NCI-H1048 (cell line): ENCODE data around the gene KLHDC4.
"Not testable (repeated sequence)": the region's sequence is repeated elsewhere in the genome, so short reads cannot be mapped to it uniquely, and the experiment has no call there.

ENCODE experiments used
- DNase-seq: peaks from one replicate; lab custom pipeline; 2025; lab: John Stamatoyannopoulos, UW

The KLHDC4 gene

DNA sequence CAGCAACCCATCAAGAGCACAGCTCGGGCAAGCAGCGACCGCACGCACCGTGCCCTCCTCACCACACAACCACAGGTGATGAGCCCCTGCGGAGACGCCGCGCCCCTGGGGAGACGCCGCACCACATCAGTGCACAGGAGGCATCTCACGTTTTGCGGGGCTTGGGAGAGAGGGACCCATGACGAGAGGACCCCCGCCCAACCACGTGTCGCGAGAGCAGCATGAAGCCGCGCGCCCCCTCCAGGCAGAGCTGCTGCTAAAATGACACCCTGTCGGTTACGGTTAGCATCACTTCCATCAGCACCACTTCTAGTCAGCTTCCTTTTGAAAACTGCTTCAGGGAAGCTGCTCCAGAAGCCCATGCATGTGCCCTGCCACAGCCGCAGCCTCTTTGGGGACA is 45.3 kb downstream of the KLHDC4 start:
- DNase-seq: no peak

- DNase-seq: not testable (repeated sequence)
Measured at GRCh38 chr16:87718831-87719230, 47.0 kb downstream of the KLHDC4 start.

- DNase-seq: no peak
Measured at GRCh38 chr16:87715658-87716057, 50.1 kb downstream of the KLHDC4 start.

DNA sequence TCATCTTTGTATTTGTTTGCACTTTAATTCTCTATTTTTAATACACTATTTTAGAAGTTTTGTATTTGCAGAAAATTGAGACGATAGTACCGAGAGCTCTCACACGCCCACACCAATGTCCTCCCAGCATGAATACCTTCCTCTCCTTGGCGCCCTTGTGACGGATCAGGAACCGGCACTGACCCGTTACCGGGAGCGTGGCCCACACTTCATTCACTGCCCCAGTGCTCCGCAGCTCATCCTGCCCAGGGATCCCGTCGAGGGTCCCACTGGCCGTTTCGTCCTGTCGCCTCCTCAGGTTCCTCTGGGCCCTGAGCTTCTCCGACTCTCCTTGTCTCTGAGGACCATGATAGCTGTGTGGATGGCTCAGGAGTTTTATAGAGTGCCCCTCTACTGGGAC is 50.6 kb downstream of the KLHDC4 start:
- no peak for DNase-seq

DNA sequence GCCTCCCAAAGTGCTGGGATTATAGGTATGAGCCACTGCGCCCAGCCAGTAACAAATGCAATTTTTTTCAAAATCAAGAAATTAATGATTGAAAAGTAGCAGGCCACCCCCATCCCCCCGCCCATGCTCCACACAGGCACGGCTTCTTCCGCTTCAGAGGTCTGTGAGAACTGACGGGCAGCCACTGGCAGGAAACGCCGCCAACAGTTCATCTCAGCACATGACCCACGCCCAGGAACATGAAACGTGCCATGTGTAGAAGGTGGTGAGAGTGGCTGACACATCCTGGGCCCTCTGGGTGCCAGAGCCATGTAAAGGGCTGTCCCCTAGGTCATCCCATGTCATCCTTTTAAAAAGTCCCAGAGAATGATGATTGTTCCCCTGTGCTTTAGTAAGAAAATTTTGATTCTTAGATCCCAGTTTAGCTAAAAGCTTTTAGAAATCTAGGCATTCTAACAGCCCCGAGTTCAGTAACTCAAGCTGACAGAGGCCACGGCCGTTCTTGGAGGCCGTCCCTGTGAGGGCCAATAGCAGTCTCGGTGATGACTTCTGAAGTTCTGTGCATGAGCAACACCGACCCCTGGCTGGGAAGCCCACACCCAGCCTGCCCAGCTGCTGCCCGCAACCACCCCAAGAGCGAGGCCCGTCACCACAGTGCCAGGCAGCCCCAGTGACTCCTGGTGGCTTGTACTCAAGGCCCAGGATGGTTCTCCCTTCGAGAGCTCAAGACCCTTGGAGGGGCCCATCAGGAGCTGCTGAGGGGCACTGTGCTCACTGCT is 52.1 kb downstream of the KLHDC4 start:
- no peak for DNase-seq

DNA sequence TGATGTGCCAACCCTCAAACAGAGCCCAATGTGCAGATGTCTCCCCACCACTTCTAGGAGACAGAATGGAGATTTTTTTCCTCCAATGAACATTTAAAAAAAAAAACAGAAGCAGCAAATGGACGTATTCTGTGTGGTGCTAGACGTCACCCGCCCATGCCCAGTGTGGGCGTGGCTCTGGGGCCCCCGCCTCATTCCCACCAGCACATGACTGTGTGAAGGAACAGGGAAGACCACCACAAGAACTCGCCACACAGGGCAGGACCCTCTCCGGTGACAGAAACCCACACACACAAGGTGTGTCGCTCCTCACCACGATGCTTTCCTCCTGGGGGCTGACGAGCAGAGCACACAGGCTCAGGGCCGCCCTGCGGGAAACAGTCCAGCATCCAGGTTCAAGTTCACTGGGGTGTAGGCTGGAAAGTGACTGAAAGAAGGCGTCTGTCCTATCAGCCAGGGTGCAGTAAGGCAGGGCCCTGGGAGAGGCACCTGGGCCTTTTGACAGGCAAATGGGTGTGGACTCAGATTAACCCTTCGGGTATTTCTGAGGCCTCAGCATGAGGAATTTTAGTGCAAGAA is 53.5 kb downstream of the KLHDC4 start:
- no peak for DNase-seq

DNA sequence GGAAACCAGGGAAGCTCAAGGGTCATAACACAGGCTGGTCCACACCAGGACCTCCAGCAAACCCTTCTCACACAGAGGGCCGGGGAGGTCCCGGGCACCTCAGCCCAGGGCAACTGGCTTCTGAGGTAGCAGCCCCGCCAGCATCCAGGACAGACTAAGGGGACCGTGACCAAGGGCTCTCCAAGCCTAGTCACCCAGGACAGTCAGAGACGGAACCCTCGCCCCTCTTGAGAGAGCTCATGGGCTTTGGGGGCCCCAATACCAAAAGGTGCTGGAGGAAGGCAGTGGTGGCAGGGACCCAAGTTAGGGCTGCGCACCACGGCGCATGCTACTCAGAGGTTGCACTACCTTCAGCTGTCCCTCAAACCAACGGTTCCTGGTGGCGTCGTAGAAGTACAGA is 54.9 kb downstream of the KLHDC4 start:
- DNase-seq: no peak

DNA sequence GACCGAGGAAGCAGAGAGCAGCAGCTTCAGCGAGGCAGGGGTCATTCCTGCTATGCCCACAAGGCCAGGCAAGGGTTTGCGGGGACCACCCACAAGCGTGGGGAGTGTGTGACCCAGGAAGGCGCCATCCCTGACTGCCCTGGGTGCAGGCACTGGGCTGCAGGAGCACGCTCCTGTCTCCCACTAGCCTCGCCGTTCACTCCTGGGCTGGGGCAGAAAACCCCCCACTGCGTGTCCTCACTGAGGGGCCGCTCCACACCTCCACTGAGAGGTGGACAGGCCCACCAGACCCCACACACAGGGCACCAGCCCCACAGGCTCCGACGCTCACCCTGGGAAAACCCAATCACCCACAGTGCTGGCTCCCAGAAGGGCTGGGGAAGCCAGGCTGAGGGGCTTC is 56.1 kb downstream of the KLHDC4 start:
- DNase-seq: no peak

DNA sequence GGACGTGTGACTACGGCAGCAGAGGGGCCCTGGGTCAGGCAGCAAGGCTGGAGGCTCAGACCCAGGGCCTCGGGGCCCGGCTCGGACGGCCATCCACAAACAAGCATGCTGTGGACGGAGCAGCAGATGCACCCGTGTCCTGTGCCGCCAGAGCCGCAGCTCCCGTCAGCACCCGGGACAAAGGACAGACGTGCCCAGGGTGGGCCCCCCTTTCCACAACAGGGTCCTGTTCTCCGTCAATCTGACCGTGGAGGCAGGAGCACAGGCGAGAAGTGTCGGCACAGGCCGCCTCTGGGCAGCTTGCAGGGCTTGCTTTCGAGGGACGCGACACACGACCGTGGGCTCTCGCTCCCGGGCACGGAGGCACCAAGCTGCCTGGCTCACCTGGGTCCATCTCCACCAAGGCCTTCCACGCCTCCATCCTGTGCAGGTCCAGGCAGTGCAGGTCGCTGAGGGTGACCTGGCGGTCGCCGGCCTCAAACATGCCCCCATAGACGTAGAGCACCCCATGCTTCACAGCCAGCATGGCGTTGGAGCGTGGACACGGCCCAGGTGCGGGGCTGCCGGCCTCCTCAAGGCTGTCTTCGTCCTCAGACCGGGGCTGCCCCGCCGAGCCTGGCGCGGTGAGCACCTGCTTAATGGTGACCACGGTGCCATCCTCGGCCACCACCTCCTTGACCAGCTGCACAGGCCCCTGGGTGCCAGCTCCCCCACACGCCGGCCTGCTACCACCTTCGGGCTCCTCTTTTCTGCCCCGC is 56.7 kb downstream of the KLHDC4 start:
- DNase-seq: no peak

GRCh38 chr16:87707714-87708580 is 57.8 kb downstream of the KLHDC4 start:
- no peak for DNase-seq

GRCh38 chr16:87707097-87707496 is 58.7 kb downstream of the KLHDC4 start:
- DNase-seq: no peak

GRCh38 chr16:87706278-87707000 is 59.3 kb downstream of the KLHDC4 start:
- no peak for DNase-seq

- DNase-seq: no peak
Measured at GRCh38 chr16:87705771-87706277, 60.0 kb downstream of the KLHDC4 start.

DNA sequence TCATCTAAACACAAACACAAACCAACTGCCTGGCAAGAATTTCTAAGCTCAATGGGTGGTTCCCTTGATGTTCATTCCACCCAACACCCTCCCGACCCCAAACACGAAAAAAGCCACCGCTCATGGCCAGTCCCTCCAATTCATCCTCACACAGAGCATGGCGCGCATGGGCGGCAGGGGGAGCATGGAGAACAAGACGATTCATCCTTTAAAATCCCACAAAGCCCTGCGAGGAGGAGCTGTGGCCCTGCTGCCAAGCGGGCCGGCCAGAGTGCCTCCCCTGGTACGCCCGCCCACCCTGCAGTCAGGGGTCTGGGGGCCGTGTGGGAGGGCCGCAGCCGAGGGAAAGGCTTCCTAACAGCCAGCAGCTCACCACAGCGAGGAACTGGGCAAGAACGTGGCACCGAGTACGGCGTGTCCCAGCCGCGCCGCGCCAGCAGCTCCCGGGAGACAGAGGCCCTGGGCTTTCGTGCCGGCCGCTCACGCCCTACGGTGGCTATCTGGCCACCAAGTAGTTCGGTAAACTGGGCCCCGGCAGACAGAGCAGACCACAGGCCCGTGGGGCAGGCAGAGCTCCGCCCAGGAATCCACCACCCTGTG is 60.9 kb downstream of the KLHDC4 start:
- DNase-seq: no peak

GRCh38 chr16:87703835-87704375 is 61.9 kb downstream of the KLHDC4 start:
- DNase-seq: no peak

- no peak for DNase-seq
Measured at GRCh38 chr16:87703071-87703470, 62.7 kb downstream of the KLHDC4 start.

DNA sequence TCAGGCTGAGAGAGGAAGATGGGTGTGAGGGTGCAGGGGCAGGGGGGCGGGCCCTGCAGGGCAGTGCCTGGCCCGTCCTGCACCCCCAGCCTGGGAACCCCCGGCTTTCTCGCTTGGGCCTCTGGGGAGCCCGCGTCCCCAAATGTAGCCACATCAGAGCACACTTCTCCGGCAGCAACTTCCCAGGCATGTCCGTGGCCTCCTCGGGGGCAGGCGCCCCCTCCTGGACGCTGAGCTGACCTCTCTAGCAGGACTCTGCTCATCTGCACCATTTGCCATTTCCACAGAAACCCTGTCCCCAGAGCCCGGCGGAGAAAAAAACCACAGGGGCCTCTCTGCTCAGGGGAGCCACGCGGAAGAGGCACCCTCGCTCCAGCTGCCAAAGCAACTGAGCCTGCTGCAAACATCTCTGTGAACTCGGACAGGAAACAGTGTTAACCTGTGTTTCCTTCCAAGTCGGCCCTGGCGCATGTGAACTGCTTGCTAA is 63.4 kb downstream of the KLHDC4 start:
- no peak for DNase-seq

DNA sequence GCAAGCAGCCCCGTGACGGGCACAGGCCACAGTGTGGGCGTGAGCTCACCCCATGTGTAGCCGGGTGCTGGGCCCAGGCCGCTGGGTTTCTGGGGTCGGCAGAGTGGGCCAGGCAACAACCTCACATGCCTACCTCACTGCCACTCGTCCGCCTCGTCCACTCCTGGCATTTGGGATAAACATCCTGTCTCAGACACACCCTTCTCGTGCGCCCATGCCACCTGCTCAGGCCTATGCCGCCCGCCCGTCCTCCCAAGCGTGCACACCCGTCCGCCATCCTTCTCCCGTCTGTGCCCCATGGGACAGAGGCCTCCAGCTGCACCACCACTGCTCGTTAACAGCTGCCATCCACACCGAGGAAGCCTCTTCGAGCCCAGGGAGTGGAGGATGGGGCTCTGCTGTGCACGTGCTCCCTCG is 64.3 kb downstream of the KLHDC4 start:
- no peak for DNase-seq

DNA sequence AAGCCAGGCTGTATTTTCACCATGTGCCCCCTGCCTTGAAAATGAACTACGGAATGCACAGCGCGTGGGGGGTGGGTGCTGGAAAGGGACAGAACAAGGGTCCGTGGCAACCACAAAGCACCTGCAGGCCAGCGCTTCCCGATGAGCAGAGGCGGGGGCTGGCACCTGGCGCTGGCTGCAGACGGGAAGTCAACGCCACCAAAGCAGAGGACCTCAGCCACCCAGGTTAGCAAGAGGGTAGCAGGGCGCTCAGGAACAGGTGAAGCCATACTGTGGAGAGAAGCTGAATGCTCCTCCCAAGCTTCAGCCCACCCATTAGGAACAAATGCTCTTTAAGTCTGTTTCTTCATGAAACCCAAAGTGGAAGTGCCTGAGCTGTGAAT is 64.7 kb downstream of the KLHDC4 start:
- DNase-seq: no peak

DNA sequence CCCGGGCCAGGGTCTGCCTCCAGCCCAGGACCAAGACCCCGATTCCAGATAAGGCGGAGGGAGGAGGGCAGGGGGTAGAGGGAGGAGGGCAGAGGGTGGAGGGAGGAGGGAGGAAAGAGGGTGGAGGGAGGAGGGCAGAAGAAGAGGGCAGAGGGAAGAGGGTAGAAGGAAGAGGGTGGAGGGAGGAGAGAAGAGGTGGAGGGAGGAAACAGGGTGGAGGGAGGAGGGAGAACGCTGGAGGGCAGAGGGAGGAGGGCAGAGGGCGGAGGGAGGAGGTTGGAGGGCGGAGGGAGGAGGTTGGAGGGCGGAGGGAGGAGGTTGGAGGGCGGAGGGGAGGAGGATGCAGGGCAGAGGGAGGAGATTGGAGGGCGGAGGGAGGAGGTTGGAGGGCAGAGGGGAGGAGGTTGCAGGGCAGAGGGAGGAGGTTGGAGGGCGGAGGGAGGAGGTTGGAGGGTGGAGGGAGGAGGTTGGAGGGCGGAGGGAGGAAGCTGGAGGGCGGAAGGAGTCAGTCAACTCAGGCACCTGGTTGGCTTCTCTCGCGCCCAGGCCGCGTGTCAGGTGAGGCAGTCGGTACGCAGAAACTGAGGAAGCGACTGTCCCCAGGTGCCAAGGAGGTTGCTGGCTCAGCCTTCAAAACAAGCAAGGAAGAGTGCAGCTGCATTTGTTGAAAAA is 65.2 kb downstream of the KLHDC4 start:
- DNase-seq: no peak
